Skeletal muscle tissue (tissue), 4 donors: ENCODE data around the gene MAP7D3. TPM values are rescaled to one million over a fixed set of nuclear protein-coding genes. Genes with fewer than 3 reads are reported as not detected.
A peak's percentile ranks its signal among the peaks of the same experiment; 100 is the strongest.
"Not testable (repeated sequence)": the region's sequence is repeated elsewhere in the genome, so short reads cannot be mapped to it uniquely, and the experiment has no call there.

Experiments used
- H3K27ac ChIP-seq: one replicate; pipeline ENCODE4 v1.7.0; 2013; ENCODE audit warnings: mild to moderate bottlenecking, low read depth, low read length, inconsistent platforms
- H3K27me3 ChIP-seq, 3 donors: one replicate each; pipeline ENCODE4 v1.7.0; 2013; ENCODE audit warnings: low read length in 3 of 3; ENCODE audit not compliant: control insufficient read depth in 3 of 3, insufficient read depth in 3 of 3
- H3K36me3 ChIP-seq, 3 donors: one replicate each; pipeline ENCODE4 v1.7.0; 2013; ENCODE audit warnings: low read length in 3 of 3; ENCODE audit not compliant: control insufficient read depth in 3 of 3, insufficient read depth in 3 of 3
- H3K4me1 ChIP-seq, 3 donors: one replicate each; pipeline ENCODE4 v1.7.0; 2013; ENCODE audit warnings: low read length in 3 of 3, mild to moderate bottlenecking in 3 of 3; ENCODE audit not compliant: control insufficient read depth in 3 of 3, insufficient read depth in 3 of 3
- H3K4me3 ChIP-seq, 3 donors: one replicate each; pipeline ENCODE4 v1.7.0; 2013; ENCODE audit warnings: low read length in 3 of 3
- H3K9ac ChIP-seq, 3 donors: one replicate each; pipeline ENCODE4 v1.7.0; 2013; ENCODE audit warnings: low read length in 3 of 3, mild to moderate bottlenecking in 3 of 3, moderate library complexity in 2 of 3, low read depth in 1 of 3
- H3K9me3 ChIP-seq, 3 donors: one replicate each; pipeline ENCODE4 v1.7.0; 2013; ENCODE audit warnings: low read length in 3 of 3; ENCODE audit not compliant: control insufficient read depth in 3 of 3
- total RNA-seq: library from RNA; depleted of rRNA; stranded (reverse); fragments of >200 nt; gene quantifications from one replicate; pipeline ENCODE4 v1.2.3, GENCODE V29; 2014
- donor health status: Osteomylitis.

The MAP7D3 gene
- total RNA-seq, 1 donor from 2014 or later = 6.3 TPM

- Histone ChIP-seq H3K4me1 (no peaks in the 10 kb centered on the region), H3K9ac (no peak overlapping the region), H3K27me3 (no peaks in the 10 kb centered on the region), H3K4me3 (no peak overlapping the region), H3K27ac (peak overlapping the region; percentile 68), H3K36me3 (no peaks in the 10 kb centered on the region), H3K9me3 (no peaks in the 10 kb centered on the region)
These were observed 4.8 kb upstream of the MAP7D3 start for GRCh38 chrX:136256026-136256425.

GRCh38 chrX:136255541-136255940, 4.3 kb upstream of the MAP7D3 start:
- Histone ChIP-seq H3K36me3 (no peaks in the 10 kb centered on the region), H3K4me3 (no peak overlapping the region), H3K9me3 (no peaks in the 10 kb centered on the region), H3K27me3 (no peaks in the 10 kb centered on the region), H3K4me1 (no peaks in the 10 kb centered on the region), H3K9ac (no peak overlapping the region), H3K27ac (no peak overlapping the region)

DNA sequence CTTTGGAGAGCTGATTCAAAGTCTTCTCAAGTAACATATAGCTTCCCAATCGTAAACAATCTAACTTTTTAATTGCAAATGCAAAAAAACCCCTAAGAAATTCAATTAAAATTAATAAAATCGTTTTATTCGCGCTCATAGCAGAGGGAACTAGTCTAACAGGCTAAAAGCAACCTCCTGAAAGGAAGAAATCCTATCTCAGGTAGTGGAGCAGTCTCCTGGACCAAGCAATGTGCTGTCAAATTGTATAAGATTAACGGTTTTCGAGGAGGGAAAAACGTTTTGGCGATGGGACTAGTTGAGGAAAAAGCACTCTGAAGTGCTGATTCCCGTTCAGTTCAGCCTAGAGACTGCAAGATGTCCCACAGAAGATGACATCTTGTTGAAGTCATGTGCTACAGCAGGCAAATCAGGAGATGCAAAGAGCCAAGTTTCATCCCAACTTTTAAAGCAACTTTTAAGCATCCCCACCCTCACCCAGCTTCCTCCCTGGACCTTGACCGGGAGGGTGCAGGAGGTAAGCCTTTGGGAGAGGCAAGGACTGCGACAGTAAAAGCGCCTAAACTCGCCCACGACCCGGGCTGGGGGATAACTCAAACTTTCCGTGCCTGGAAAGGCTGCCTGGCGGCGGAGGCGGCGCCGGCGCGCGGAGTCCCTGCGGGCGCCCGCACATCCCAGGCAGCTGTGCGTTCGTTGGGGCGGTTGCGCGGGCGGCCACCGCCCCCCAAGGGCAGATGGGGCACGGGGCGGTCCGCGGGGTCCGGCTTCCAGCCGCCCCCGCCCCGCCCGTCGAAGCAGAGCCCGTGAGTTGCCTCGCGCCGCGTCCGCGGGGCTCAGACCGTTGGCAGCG, 784 bp downstream of the MAP7D3 start:
- H3K36me3 ChIP-seq = no peaks in the 10 kb centered on the region
- H3K4me1 ChIP-seq = peaks cover 0 to 2% (median 0%) of the 10 kb centered on the region in 3 donors
- H3K9me3 ChIP-seq = no peaks in the 10 kb centered on the region
- H3K4me3 ChIP-seq = peak overlapping the region; percentile 66 to 72 (median 70)
- H3K27me3 ChIP-seq = no peaks in the 10 kb centered on the region
- H3K27ac ChIP-seq = peak overlapping the region; percentile 79
- peak overlapping the region; percentile 38 to 75 (median 54) for H3K9ac ChIP-seq

GRCh38 chrX:136246201-136246600, 5.0 kb downstream of the MAP7D3 start:
- H3K4me3 ChIP-seq = no peak overlapping the region
- H3K27ac ChIP-seq = no peak overlapping the region
- H3K27me3 ChIP-seq = no peaks in the 10 kb centered on the region
- H3K36me3 ChIP-seq = peaks cover 5 to 13% (median 10%) of the 10 kb centered on the region in 3 donors
- no peaks in the 10 kb centered on the region for H3K9me3 ChIP-seq
- H3K9ac ChIP-seq = no peak overlapping the region
- H3K4me1 ChIP-seq = peaks cover 0 to 2% (median 0%) of the 10 kb centered on the region in 3 donors

DNA sequence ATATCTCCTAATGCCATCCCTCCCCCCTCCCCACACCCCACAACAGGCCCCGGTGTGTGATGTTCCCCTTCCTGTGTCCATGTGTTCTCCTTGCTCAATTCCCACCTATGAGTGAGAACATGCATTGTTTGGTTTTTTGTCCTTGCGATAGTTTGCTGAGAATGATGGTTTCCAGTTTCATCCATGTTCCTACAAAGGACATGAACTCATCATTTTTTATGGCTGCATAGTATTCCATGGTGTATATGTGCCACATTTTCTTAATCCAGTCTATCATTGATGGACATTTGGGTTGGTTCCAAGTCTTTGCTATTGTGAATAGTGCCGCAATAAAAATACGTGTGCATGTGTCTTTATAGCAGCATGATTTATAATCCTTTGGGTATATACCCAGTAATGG, 13.4 kb downstream of the MAP7D3 start:
- H3K36me3 ChIP-seq = peaks cover under 1 to 11% (median 4%) of the 10 kb centered on the region in 3 donors
- not testable (repeated sequence) for H3K4me1 ChIP-seq, H3K4me3 ChIP-seq, H3K9me3 ChIP-seq, H3K27ac ChIP-seq, H3K9ac ChIP-seq, H3K27me3 ChIP-seq

DNA sequence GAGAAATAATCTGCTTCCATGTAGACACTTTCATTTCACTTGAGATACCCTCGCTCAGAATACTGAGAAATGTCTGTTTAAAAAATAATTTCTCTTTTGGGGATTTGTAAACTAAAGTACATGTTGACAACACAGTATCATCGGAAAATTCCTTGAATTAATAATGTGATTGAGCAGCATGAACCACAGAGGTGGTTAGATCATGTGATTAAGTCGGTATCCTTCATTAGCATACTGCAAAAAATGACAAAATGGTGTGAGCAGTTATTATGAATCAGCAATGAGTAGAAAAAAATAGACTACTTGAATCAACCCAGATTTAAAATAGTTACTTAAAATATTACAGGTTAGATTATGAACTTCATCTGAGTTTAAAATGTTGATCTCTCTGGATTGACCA, 14.1 kb downstream of the MAP7D3 start:
- H3K36me3 ChIP-seq = peaks cover 0 to 9% (median 4%) of the 10 kb centered on the region in 3 donors
- no peak overlapping the region for H3K27ac ChIP-seq
- no peaks in the 10 kb centered on the region for H3K4me1 ChIP-seq
- no peak overlapping the region for H3K9ac ChIP-seq
- H3K4me3 ChIP-seq = no peak overlapping the region
- no peaks in the 10 kb centered on the region for H3K27me3 ChIP-seq
- H3K9me3 ChIP-seq = no peaks in the 10 kb centered on the region

DNA sequence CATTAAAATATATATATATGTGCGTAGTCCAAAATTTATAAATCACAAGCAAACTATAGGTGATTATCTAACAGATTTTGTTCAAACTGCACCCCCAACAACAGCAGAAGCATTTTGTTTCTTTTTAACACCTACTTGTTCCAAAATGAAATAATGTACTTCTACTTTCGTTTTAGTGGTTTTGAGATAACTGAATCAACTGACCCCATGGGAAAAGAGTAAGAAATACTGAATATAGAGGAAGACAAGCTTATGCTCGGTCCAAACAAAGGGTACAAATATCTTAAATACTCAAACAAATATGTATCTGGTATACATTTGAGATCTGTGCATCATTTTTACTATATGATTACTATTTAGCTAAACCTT, 22.4 kb downstream of the MAP7D3 start:
- H3K4me1 ChIP-seq = no peaks in the 10 kb centered on the region
- H3K36me3 ChIP-seq = peaks cover 5 to 15% (median 8%) of the 10 kb centered on the region in 3 donors
- H3K27ac ChIP-seq = no peak overlapping the region

GRCh38 chrX:136227948-136228838, 23.0 kb downstream of the MAP7D3 start:
- peaks cover 7 to 15% (median 8%) of the 10 kb centered on the region in 3 donors for H3K36me3 ChIP-seq

More for the DNA sequence above, 22.4 kb downstream of the MAP7D3 start:
- Histone ChIP-seq H3K27me3 (peaks cover 0 to 5% (median 0%) of the 10 kb centered on the region in 3 donors), H3K9me3 (no peaks in the 10 kb centered on the region), H3K9ac (no peak overlapping the region), H3K4me3 (no peak overlapping the region)

GRCh38 chrX:136227074-136227473, 24.1 kb downstream of the MAP7D3 start:
- no peak overlapping the region for H3K27ac ChIP-seq
- no peak overlapping the region for H3K9ac ChIP-seq
- no peaks in the 10 kb centered on the region for H3K9me3 ChIP-seq
- H3K4me1 ChIP-seq = no peaks in the 10 kb centered on the region
- peaks cover 8 to 17% (median 9%) of the 10 kb centered on the region in 3 donors for H3K36me3 ChIP-seq
- H3K4me3 ChIP-seq = no peak overlapping the region
- peaks cover 0 to 5% (median 0%) of the 10 kb centered on the region in 3 donors for H3K27me3 ChIP-seq

More at GRCh38 chrX:136227948-136228838, 23.0 kb downstream of the MAP7D3 start:
- Histone ChIP-seq H3K4me3 (no peak overlapping the region), H3K9ac (no peak overlapping the region), H3K27me3 (peaks cover 0 to 5% (median 0%) of the 10 kb centered on the region in 3 donors), H3K27ac (no peak overlapping the region), H3K9me3 (no peaks in the 10 kb centered on the region), H3K4me1 (no peaks in the 10 kb centered on the region)
